H1 (cell line): ENCODE results near the gene DGCR8. TPM values are rescaled to one million over a fixed set of nuclear protein-coding genes. Genes with fewer than 3 reads are reported as not detected.

Experiments used
- CHD1 ChIP-seq: IDR thresholded peaks from 2 replicates; pipeline ENCODE4 v1.6.1; 2012; ENCODE audit warnings: low read depth, low read length, improper control_type of control experiment
- CHD7 ChIP-seq: fragments of 300-600 bp; sonication (generic); IDR thresholded peaks from 2 replicates; pipeline ENCODE4 v1.7.1; 2012; ENCODE audit warnings: low read length, moderate library complexity, mild to moderate bottlenecking, inconsistent platforms; ENCODE audit not compliant: insufficient replicate concordance
- CREB1 ChIP-seq: IDR thresholded peaks from 2 replicates; pipeline ENCODE4 v1.6.1; 2012; ENCODE audit warnings: inconsistent platforms
- CTBP2 ChIP-seq: IDR thresholded peaks from 2 replicates; pipeline ENCODE4 v1.7.0; 2011; ENCODE audit warnings: borderline replicate concordance, mild to moderate bottlenecking, moderate library complexity, mixed read lengths, low read length; ENCODE audit not compliant: insufficient read depth, insufficient read length
- HDAC2 ChIP-seq, 2 experiments: fragments of 300-600 bp in 1 of 2; sonication (generic) in 1 of 2; IDR thresholded peaks; 2 replicates each; pipeline ENCODE4 v1.6.1; 2011 to 2012; ENCODE audit warnings: low read depth in 2 of 2, low read length in 2 of 2, mild to moderate bottlenecking in 2 of 2, moderate library complexity in 2 of 2, borderline replicate concordance in 1 of 2, inconsistent platforms in 1 of 2
- JUN ChIP-seq: IDR thresholded peaks from 2 replicates; pipeline ENCODE4 v1.6.1; 2011; ENCODE audit warnings: low read depth, mild to moderate bottlenecking, improper control_type of control experiment, low read length
- SP4 ChIP-seq: IDR thresholded peaks from 2 replicates; pipeline ENCODE4 v1.6.1; 2012; ENCODE audit warnings: low read length, inconsistent platforms
- SRF ChIP-seq: IDR thresholded peaks from 2 replicates; pipeline ENCODE4 v1.6.1; 2011; ENCODE audit warnings: mild to moderate bottlenecking, low read depth, low read length, moderate library complexity
- polyA plus RNA-seq, 7 experiments: library from polyadenylated mRNA; depleted of rRNA in 3 of 7; stranded (reverse) in 5 of 7; unstranded in 2 of 7; fragments of >200 nt in 5 of 7; fragments of 200-250 nt in 2 of 7; gene quantifications; 1 replicate in 5 of 7; 2 replicates in 1 of 7; 4 replicates in 1 of 7; pipeline versions ENCODE4 v1.2.1 to v1.2.3, GENCODE V29; 2011 to 2013; ENCODE audit warnings: missing spikeins in 2 of 7, mixed read lengths in 2 of 7
- total RNA-seq: library from RNA; stranded (reverse); fragmentation: NEBNext Ultra II Directional; extraction: Animal tissue kit (Norgen Biotek cat#: 25700); gene quantifications from 2 replicates; pipeline ENCODE4 v1.2.1, GENCODE V29; 2021

DGCR8 gene
- total and polyA plus RNA-seq, 2 of the 8 experiments (the other 6 are each of a cell fraction or from before 2014, with no cell fraction given), result 23.7 to 43.7 TPM

- TF ChIP-seq CHD7 (no peak), CTBP2 (no peak), JUN (no peak), CREB1 (no peak), HDAC2 (IDR thresholded peaks at IDR 0.05; ENCODE audit: borderline replicate concordance in 1 of 2, low read depth in 2 of 2, low read length in 2 of 2) (no peak), CHD1 (no peak), SP4 (no peak), SRF (no peak)
- TF ChIP-seq, all 59 proteins: peak for 0
Observed at GRCh38 chr22:20095521-20095920, 15.5 kb downstream of the DGCR8 start (continued).
